K562 (cell line): ENCODE measurements around the gene GALNT9. TPM values are rescaled to one million over a fixed set of nuclear protein-coding genes. Genes with fewer than 3 reads are reported as not detected.

ENCODE experiments used
- ATAC-seq: fragments of 200-7000 bp; cut with Tn5 transposase; 3 replicates; pipeline ENCODE4 v1.9.1; 2020; ENCODE audit warnings: moderate library complexity
- BruUV-seq: library from RNA; stranded (reverse); fragments of 400-500 nt; replicated peaks from 2 replicates; lab custom pipeline; 2021; lab: Mats Ljungman, UMichigan
- CTCF ChIA-PET: fragments of 300-600 bp; formaldehyde crosslinking; extraction: SDS; loops from one replicate; lab custom pipeline; 2021; ENCODE audit warnings: low intra/inter-chr PET ratio; lab: Yijun Ruan, JAX
- POLR2A ChIA-PET: fragments of 300-600, 350-650 bp; sonication (Branson Sonifier 250); formaldehyde crosslinking; extraction: SDS; loops from one replicate; lab custom pipeline; 2021; ENCODE audit warnings: antibody characterized with exemption, inconsistent platforms; lab: Yijun Ruan, JAX
- DNase-seq, 4 experiments: peaks; one replicate each; pipeline versions ENCODE4 v3.0.0 to v3.0.0-alpha.2; 2011 to 2018; ENCODE audit warnings: low spot score in 3 of 4, mixed read lengths in 3 of 4; ENCODE audit errors: extremely low read depth in 1 of 4
- FAIRE-seq: peaks from 2 replicates; lab custom pipeline; 2011; peaks lifted over from hg19 to GRCh38; lab: Jason Lieb, UNC
- H2AFZ ChIP-seq: 2 replicates; pipeline ENCODE4 v1.6.0; 2011; ENCODE audit warnings: low read depth, low read length, control low read depth, inconsistent platforms
- H3K27ac ChIP-seq: fragments of 200-600 bp; 3 replicates; pipeline ENCODE4 v1.8.0; 2011; ENCODE audit warnings: low read depth, mild to moderate bottlenecking, control low read depth, inconsistent platforms, low read length, moderate library complexity, mixed read lengths; ENCODE audit errors: extremely low read depth
- H3K27me3 ChIP-seq, 2 experiments: fragments of 300-600 bp in 1 of 2; 2 replicates in 1 of 2; 3 replicates in 1 of 2; pipeline versions ENCODE4 v1.6.0 to v1.8.0; 2011; ENCODE audit warnings: inconsistent platforms in 2 of 2, low read length in 2 of 2, mild to moderate bottlenecking in 1 of 2, mixed read lengths in 1 of 2, moderate library complexity in 1 of 2; ENCODE audit not compliant: control insufficient read depth in 2 of 2, insufficient read depth in 2 of 2
- H3K36me3 ChIP-seq: fragments of 300-600 bp; 3 replicates; pipeline ENCODE4 v1.8.0; 2011; ENCODE audit warnings: mild to moderate bottlenecking, low read length, inconsistent platforms; ENCODE audit not compliant: control insufficient read depth, insufficient read depth
- H3K4me1 ChIP-seq, 2 experiments: fragments of 200-600 bp in 1 of 2; replicated peaks in 1 of 2; 2 replicates in 1 of 2; 3 replicates in 1 of 2; pipeline versions ENCODE4 v1.5.1 to v1.8.0; 2011; ENCODE audit warnings: inconsistent platforms in 2 of 2, low read length in 2 of 2, mild to moderate bottlenecking in 1 of 2, mixed read lengths in 1 of 2, moderate library complexity in 1 of 2; ENCODE audit not compliant: control insufficient read depth in 2 of 2, insufficient read depth in 2 of 2
- H3K4me2 ChIP-seq: 2 replicates; pipeline ENCODE4 v1.6.1; 2011; ENCODE audit warnings: low read length, control low read depth, inconsistent platforms, mixed read lengths; ENCODE audit not compliant: insufficient read depth
- H3K4me3 ChIP-seq: fragments of 200-600 bp; sonication (generic), shearing (Covaris generic); 2 replicates; pipeline ENCODE4 v1.5.1; 2016; ENCODE audit warnings: control low read depth, inconsistent platforms
- H3K79me2 ChIP-seq: fragments of 200-600 bp; 3 replicates; pipeline ENCODE4 v1.8.0; 2011; ENCODE audit warnings: low read length, inconsistent platforms; ENCODE audit not compliant: control insufficient read depth, insufficient read depth
- H3K9ac ChIP-seq, 2 experiments: 2 replicates each; pipeline versions ENCODE4 v1.6.0 to v1.6.1; 2011; ENCODE audit warnings: low read depth in 2 of 2, low read length in 2 of 2, control low read depth in 1 of 2, inconsistent platforms in 1 of 2, mild to moderate bottlenecking in 1 of 2, mixed read lengths in 1 of 2; ENCODE audit not compliant: insufficient read depth in 1 of 2
- H3K9me1 ChIP-seq: one replicate; pipeline ENCODE4 v1.6.0; 2011; ENCODE audit warnings: inconsistent platforms, mild to moderate bottlenecking, low read length, moderate library complexity; ENCODE audit not compliant: control insufficient read depth, insufficient read depth
- H3K9me3 ChIP-seq: replicated peaks from 2 replicates; pipeline ENCODE4 v1.5.1; 2011; ENCODE audit warnings: low read depth, low read length, inconsistent platforms; ENCODE audit not compliant: control insufficient read depth, insufficient read depth
- H4K20me1 ChIP-seq: replicated peaks from 2 replicates; pipeline ENCODE4 v1.6.1; 2011; ENCODE audit warnings: low read length, inconsistent platforms, mixed read lengths; ENCODE audit not compliant: control insufficient read depth, insufficient read depth
- CBX2 ChIP-seq: fragments of 200-600 bp; sonication (generic); IDR thresholded peaks from one replicate; pipeline ENCODE4 v1.6.1; 2012; ENCODE audit warnings: mild to moderate bottlenecking, low read length, inconsistent platforms; ENCODE audit not compliant: insufficient read depth, poor library complexity, severe bottlenecking
- DMBX1 ChIP-seq: fragments of 250-450 bp; sonication (Bioruptor Pico); IDR thresholded peaks from 2 replicates; pipeline ENCODE4 v1.8.0; 2022; ENCODE audit warnings: inconsistent platforms, mild to moderate bottlenecking, moderate library complexity, borderline replicate concordance
- E2F4 ChIP-seq: sonication (generic); formaldehyde crosslinking; IDR thresholded peaks from 2 replicates; pipeline ENCODE4 v1.8.0; 2022; ENCODE audit warnings: mild to moderate bottlenecking, low read depth, missing genetic modification reagents
- ELF2 ChIP-seq: fragments of 250-450 bp; sonication (Bioruptor Pico); IDR thresholded peaks from 2 replicates; pipeline ENCODE4 v1.5.0; 2021; ENCODE audit warnings: mild to moderate bottlenecking
- HDAC8 ChIP-seq: fragments of 450-650 bp; IDR thresholded peaks from 2 replicates; pipeline ENCODE4 v1.6.1; 2016; ENCODE audit warnings: mild to moderate bottlenecking, missing genetic modification characterization, moderate library complexity, missing compliant biosample characterization
- HLTF ChIP-seq: fragments of 450-650 bp; IDR thresholded peaks from 2 replicates; pipeline ENCODE4 v1.6.1; 2016
- HNRNPLL ChIP-seq: fragments of 200-400 bp; formaldehyde crosslinking; IDR thresholded peaks from 2 replicates; pipeline ENCODE4 v1.6.1; 2017; ENCODE audit warnings: low read length, low read depth, mild to moderate bottlenecking; ENCODE audit not compliant: poor library complexity, severe bottlenecking
- JUNB ChIP-seq: fragments of 450-650 bp; formaldehyde crosslinking; conservative IDR thresholded peaks from 2 replicates; pipeline ENCODE4 v1.4.0; 2020; ENCODE audit warnings: mild to moderate bottlenecking
- KDM2B ChIP-seq: fragments of 250-450 bp; sonication (Bioruptor Pico); IDR thresholded peaks from 2 replicates; pipeline ENCODE4 v1.8.0; 2021; ENCODE audit warnings: mild to moderate bottlenecking, moderate library complexity
- MED1 ChIP-seq: sonication (generic); formaldehyde crosslinking; IDR thresholded peaks from 2 replicates; pipeline ENCODE4 v1.8.1; 2023; ENCODE audit warnings: missing genetic modification reagents, borderline replicate concordance
- MIER1 ChIP-seq: fragments of 450-650 bp; IDR thresholded peaks from 2 replicates; pipeline ENCODE4 v1.6.1; 2016; ENCODE audit warnings: antibody characterized with exemption, mild to moderate bottlenecking, low read depth
- MLLT1 ChIP-seq, 2 experiments: fragments of 450-650 bp; IDR thresholded peaks; 2 replicates each; pipeline ENCODE4 v1.6.1; 2016
- NCOA2 ChIP-seq, 2 experiments: fragments of 450-650 bp; IDR thresholded peaks; 2 replicates each; pipeline ENCODE4 v1.6.1; 2018; ENCODE audit warnings: mild to moderate bottlenecking in 2 of 2, moderate library complexity in 1 of 2; ENCODE audit not compliant: partially characterized antibody in 2 of 2
- NCOA4 ChIP-seq: fragments of 450-650 bp; IDR thresholded peaks from 2 replicates; pipeline ENCODE4 v1.6.1; 2018; ENCODE audit warnings: mild to moderate bottlenecking; ENCODE audit not compliant: partially characterized antibody
- POU5F1 ChIP-seq: fragments of 150-350 bp; IDR thresholded peaks from 2 replicates; pipeline ENCODE4 v1.6.1; 2014; ENCODE audit warnings: borderline replicate concordance, low read length, low read depth, mild to moderate bottlenecking; ENCODE audit not compliant: partially characterized antibody
- PTBP1 ChIP-seq: fragments of 200-400 bp; formaldehyde crosslinking; IDR thresholded peaks from 2 replicates; pipeline ENCODE4 v1.6.1; 2017; ENCODE audit warnings: low read depth, low read length
- RHOXF2B ChIP-seq: fragments of 250-450 bp; sonication (Bioruptor Pico); conservative IDR thresholded peaks from 2 replicates; pipeline ENCODE4 v1.5.1; 2021
- THRA ChIP-seq: fragments of 450-650 bp; IDR thresholded peaks from 2 replicates; pipeline ENCODE4 v1.6.1; 2017; ENCODE audit warnings: mild to moderate bottlenecking, moderate library complexity
- U2AF2 ChIP-seq: fragments of 200-400 bp; formaldehyde crosslinking; optimal IDR thresholded peaks from 2 replicates; pipeline ENCODE3; 2017; ENCODE audit warnings: low read depth, mild to moderate bottlenecking, low read length
- ZNF184 ChIP-seq: sonication (generic); formaldehyde crosslinking; IDR thresholded peaks from 2 replicates; pipeline ENCODE4 v1.5.0; 2020; ENCODE audit warnings: missing genetic modification reagents
- WGBS: fragments of 100-300 bp; shearing (Covaris generic); methylation state at CpG from one replicate; pipeline ENCODE4 v1.1.6; 2016; ENCODE audit warnings: low coverage, mixed read lengths; ENCODE audit not compliant: insufficient coverage; ENCODE audit errors: missing lambda C conversion rate; 5-methylcytosine and 5-hydroxymethylcytosine counted together
- in situ Hi-C: fragments of 300-500 bp; cut with MboI; formaldehyde crosslinking; loops from 4 replicates; pipeline ENCODE4 v1.15.0; 2018; ENCODE audit warnings: inconsistent platforms, mixed read lengths
- intact Hi-C: fragments of 100-400 bp; cut with micrococcal nuclease; formaldehyde crosslinking; loops from 2 replicates; pipeline ENCODE4 v1.14.2; 2022
- polyA plus RNA-seq, 8 experiments: library from polyadenylated mRNA; depleted of rRNA in 4 of 8; stranded (reverse) in 5 of 8; unstranded in 3 of 8; fragments of >200 nt; fragmentation: Nextera tagmentation in 2 of 8; fragmentation: Illumina TruSeq in 1 of 8; extraction: Ambion mirVana in 2 of 8; extraction: Trizol in 1 of 8; gene quantifications; 2 replicates each; pipeline versions ENCODE4 v1.2.1 to v1.2.3, GENCODE V29; 2011 to 2014; ENCODE audit warnings: inconsistent platforms in 1 of 8, missing spikeins in 1 of 8
- total RNA-seq, 7 experiments: library from RNA; depleted of rRNA in 6 of 7; stranded (reverse); fragments of >200 nt in 6 of 7; fragmentation: Illumina TruSeq in 2 of 7; extraction: Trizol in 2 of 7; gene quantifications; 2 replicates each; pipeline versions ENCODE4 v1.2.1 to v1.2.3, GENCODE V29; 2011 to 2021; ENCODE audit warnings: low replicate concordance in 1 of 7

The GALNT9 gene
- total and polyA plus RNA-seq, 9 of the 15 experiments (the other 6 are each of a cell fraction or from before 2014, with no cell fraction given) = not detected

GRCh38 chr12:132218915-132219314 lies 110.5 kb downstream of the GALNT9 start (continued):
- TF ChIP-seq JUNB (CRISPR knock-in tag) = no peak
- TF ChIP-seq MLLT1 (IDR thresholded peaks at IDR 0.05) = no peak
- TF ChIP-seq HDAC8 (tag) = no peak
- no peak for TF ChIP-seq ELF2 (CRISPR knock-in tag)

- Histone ChIP-seq H3K9me1 (no peaks in the 10 kb centered on the region), H3K79me2 (no peaks in the 10 kb centered on the region), H3K9me3 (no peaks in the 10 kb centered on the region), H3K36me3 (no peaks in the 10 kb centered on the region), H3K27me3 (peaks cover 0 to 38% of the 10 kb centered on the region in 2 experiments; a peak in 2 of 5 replicates), H3K27ac (no peak overlapping the region), H3K9ac (no peak overlapping the region), H3K4me3 (no peak overlapping the region), H2AFZ (no peak overlapping the region), H3K4me2 (no peak overlapping the region), H4K20me1 (0 out of 2 replicates have a peak, but pooled peaks cover 6% of the 10 kb centered on the region), H3K4me1 (peaks cover 0 to 7% of the 10 kb centered on the region in 2 experiments; a peak in 1 of 5 replicates)
- no TSS peak for BruUV-seq
- ATAC-seq (no peak), DNase-seq (no peak), FAIRE-seq (no peak)
- WGBS = 9% methylated on average over 13 of the region's 14 CpGs
- intact Hi-C loops = loop anchor here (10.0 kb wide), 1 partner anchor 64 kb away; no protein-coding TSS in a partner anchor
- ChIA-PET CTCF (no interaction called here), POLR2A (no interaction called here)
- in situ Hi-C loops = no loop called here
- TF ChIP-seq ZNF184 (CRISPR knock-in tag) (no peak), E2F4 (CRISPR knock-in tag) (no peak), HLTF (no peak), RHOXF2B (CRISPR knock-in tag) (no peak), POU5F1 (no peak), PTBP1 (no peak), MIER1 (no peak), NCOA4 (no peak), U2AF2 (no peak), MED1 (CRISPR knock-in tag) (no peak), KDM2B (no peak), NCOA2 (IDR thresholded peaks at IDR 0.05; ENCODE audit: partially characterized antibody in 2 of 2) (no peak), HNRNPLL (no peak), THRA (no peak), CBX2 (no peak), DMBX1 (no peak)
Measured at GRCh38 chr12:132218527-132218875, 110.9 kb downstream of the GALNT9 start.
